Nephron progenitor cell (in vitro differentiated cells): Measurements from ENCODE around the gene RBP3.

Source experiments
- DNase-seq: peaks from one replicate; pipeline ENCODE4 v3.0.0; 2021
- H3K27ac Mint-ChIP-seq: 2 replicates; pipeline ENCODE4 v1.8.0; 2021; ENCODE audit warnings: mild to moderate bottlenecking, moderate library complexity, mixed read lengths
- H3K27me3 Mint-ChIP-seq: 2 replicates; pipeline ENCODE4 v1.8.0; 2021; ENCODE audit warnings: mild to moderate bottlenecking, low read depth, mixed read lengths; ENCODE audit not compliant: poor library complexity
- H3K36me3 Mint-ChIP-seq: 2 replicates; pipeline ENCODE4 v1.8.0; 2021; ENCODE audit warnings: low read depth, mixed read lengths
- H3K4me1 Mint-ChIP-seq: 2 replicates; pipeline ENCODE4 v1.8.0; 2021; ENCODE audit warnings: mixed read lengths
- H3K4me3 Mint-ChIP-seq: 2 replicates; pipeline ENCODE4 v1.8.0; 2021; ENCODE audit warnings: mild to moderate bottlenecking, moderate library complexity, mixed read lengths
- H3K9me3 Mint-ChIP-seq: 2 replicates; pipeline ENCODE4 v1.8.0; 2021; ENCODE audit warnings: mild to moderate bottlenecking, moderate library complexity, mixed read lengths
- TF ChIP-seq, protein P1 (sequence below): fragments of 200-600 bp; sonication (generic); IDR thresholded peaks from 2 replicates; pipeline ENCODE4 v1.5.0; 2021; ENCODE audit warnings: antibody characterized with exemption

Gene RBP3

DNA sequence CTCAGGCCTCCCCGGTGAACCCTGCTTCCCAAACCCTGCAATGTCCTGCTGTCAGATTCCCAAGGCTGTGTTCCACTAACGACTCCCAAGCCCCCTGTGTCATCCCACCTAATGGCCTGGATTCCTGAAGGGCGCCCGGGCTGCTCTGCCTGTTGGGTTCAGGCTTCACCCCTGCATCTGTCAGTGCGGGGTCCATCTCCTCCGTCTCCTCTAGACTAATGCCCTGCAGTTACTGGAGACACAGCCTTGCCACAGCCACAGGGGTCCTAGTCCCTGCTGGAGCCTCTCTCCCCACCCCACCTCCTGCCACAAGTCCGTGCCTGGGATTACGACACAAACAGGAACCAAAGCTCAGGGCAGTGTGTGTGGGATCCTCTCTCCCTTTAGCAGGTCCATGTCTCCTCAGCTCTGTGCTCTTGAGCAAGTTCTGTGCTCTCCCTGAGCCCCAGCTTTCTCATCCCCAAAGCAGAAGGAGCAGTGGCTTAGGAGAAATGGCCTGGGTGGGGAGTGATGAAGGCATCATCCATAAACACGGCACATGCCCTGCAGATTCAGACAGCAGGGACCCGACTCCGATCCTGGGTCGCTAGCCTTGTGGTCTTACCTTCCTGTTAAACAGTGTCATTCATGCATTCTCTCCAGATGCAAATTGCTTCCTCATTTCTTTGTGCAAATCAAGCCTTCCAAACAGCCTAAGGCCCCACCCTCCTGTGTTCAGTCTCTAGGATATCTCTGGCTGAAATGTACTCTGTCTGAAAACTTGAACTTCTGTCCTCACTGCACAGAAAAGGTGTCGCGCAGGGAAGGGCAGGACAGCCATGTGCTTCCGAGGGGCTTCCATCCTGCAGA lies 8.2 kb upstream of the RBP3 start:
- no peak overlapping the region for H3K4me3 Mint-ChIP-seq
- no peak overlapping the region for H3K27ac Mint-ChIP-seq
- no peaks in the 10 kb centered on the region for H3K9me3 Mint-ChIP-seq
- peaks cover 19% of the 10 kb centered on the region for H3K27me3 Mint-ChIP-seq
- no peak for DNase-seq
- TF ChIP-seq, protein P1, sequence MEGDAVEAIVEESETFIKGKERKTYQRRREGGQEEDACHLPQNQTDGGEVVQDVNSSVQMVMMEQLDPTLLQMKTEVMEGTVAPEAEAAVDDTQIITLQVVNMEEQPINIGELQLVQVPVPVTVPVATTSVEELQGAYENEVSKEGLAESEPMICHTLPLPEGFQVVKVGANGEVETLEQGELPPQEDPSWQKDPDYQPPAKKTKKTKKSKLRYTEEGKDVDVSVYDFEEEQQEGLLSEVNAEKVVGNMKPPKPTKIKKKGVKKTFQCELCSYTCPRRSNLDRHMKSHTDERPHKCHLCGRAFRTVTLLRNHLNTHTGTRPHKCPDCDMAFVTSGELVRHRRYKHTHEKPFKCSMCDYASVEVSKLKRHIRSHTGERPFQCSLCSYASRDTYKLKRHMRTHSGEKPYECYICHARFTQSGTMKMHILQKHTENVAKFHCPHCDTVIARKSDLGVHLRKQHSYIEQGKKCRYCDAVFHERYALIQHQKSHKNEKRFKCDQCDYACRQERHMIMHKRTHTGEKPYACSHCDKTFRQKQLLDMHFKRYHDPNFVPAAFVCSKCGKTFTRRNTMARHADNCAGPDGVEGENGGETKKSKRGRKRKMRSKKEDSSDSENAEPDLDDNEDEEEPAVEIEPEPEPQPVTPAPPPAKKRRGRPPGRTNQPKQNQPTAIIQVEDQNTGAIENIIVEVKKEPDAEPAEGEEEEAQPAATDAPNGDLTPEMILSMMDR, result no peak
- no peaks in the 10 kb centered on the region for H3K36me3 Mint-ChIP-seq
- no peaks in the 10 kb centered on the region for H3K4me1 Mint-ChIP-seq

DNA sequence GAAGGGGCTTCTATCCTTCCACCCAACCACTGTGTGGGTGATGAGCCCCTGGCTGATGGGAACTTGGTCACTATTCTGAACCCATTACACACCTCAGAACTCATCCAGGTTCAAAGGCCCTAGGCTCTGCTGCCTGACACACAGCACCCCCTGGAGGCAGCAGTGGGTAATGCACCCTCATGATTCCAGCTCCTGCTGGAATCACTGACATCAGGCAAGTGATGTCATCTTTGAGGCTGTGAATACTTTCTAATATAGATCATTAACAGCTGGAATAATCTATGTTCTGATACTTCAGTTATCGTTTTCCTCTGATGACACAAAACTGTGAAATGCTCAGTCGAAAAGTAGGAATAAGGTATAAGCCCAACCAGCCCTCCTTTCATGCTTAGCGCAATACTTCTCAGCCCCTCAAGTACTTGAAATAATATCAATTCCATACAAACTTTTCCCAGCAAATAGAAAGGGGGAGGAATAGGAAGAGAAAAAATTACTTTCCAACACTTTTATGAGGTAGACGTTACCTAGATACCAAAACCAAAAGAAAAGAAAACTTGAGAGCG lies 7.5 kb upstream of the RBP3 start:
- Mint-ChIP-seq H3K36me3 (no peaks in the 10 kb centered on the region), H3K9me3 (no peaks in the 10 kb centered on the region), H3K4me1 (no peaks in the 10 kb centered on the region), H3K4me3 (no peak overlapping the region), H3K27me3 (peaks cover 14% of the 10 kb centered on the region), H3K27ac (no peak overlapping the region)
- TF ChIP-seq, protein P1, result peak; percentile 97
- DNase-seq, result peak; percentile 83

DNA sequence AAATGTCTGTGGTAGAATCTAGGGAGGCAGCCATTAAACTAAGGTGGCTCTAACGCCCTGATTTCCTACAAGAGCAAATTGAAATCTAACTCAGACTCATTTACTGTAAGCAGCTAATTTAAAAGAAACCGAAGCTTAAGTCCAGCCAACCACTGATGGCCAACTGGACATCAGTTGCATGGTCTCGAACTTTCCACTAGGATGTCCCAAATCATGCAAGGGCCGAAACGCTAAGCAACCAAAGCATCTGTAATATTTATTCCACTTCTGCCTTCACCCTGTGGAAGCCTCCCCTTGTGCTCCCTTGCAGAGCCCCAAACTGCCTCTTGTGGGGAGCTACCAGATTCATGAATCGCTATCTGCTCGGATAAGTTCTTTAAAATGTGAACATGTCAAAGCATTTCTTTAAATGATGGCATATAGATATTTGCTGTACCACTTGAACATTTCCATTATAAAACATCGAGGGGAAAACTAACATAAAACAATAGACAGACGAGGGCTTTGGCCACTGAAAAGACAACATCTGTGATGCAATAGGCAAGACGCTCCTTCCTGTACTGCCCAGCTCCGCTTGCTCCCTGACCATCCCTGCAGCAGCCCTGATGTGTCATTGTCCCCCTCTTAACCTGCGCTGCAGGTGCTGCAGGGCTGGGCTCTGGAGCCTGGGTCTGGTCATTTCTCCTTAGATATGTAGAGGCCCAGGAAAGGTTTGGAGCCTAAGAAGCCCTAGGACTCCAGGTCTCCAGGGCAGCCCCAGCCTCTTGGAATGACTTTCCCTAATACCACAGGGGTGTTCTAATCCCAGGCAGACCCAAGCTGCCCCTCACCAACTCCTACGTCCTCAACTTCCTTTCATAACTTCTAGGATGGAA lies 2.9 kb upstream of the RBP3 start:
- H3K27ac Mint-ChIP-seq, result no peak overlapping the region

DNA sequence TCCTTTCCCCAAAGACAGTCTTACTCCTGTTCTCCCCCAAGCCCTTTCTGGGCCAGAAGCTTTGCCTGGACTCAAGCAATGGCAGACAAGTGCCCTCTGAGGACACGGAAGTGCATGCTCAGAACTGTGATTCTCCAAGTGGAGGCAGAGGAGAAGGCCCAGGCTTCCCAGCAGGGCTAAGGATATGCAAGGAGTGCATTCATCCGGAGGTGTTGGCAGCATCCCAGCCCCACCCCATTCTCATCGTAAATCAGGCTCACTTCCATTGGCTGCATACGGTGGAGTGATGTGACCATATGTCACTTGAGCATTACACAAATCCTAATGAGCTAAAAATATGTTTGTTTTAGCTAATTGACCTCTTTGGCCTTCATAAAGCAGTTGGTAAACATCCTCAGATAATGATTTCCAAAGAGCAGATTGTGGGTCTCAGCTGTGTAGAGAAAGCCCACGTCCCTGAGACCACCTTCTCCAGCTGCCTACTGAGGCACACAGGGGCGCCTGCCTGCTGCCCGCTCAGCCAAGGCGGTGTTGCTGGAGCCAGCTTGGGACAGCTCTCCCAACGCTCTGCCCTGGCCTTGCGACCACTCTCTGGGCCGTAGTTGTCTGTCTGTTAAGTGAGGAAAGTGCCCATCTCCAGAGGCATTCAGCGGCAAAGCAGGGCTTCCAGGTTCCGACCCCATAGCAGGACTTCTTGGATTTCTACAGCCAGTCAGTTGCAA lies 1.4 kb upstream of the RBP3 start:
- TF ChIP-seq, protein P1, result no peak
- Mint-ChIP-seq H3K4me3 (no peak overlapping the region), H3K36me3 (no peaks in the 10 kb centered on the region), H3K4me1 (peaks cover 9% of the 10 kb centered on the region), H3K9me3 (no peaks in the 10 kb centered on the region), H3K27ac (no peak overlapping the region), H3K27me3 (no peaks in the 10 kb centered on the region)
- DNase-seq, result no peak

More for the DNA sequence above, 2.9 kb upstream of the RBP3 start:
- H3K9me3 Mint-ChIP-seq, result no peaks in the 10 kb centered on the region
- peaks cover 1% of the 10 kb centered on the region for H3K27me3 Mint-ChIP-seq
- TF ChIP-seq, protein P1, result no peak
- no peak overlapping the region for H3K4me3 Mint-ChIP-seq
- no peak for DNase-seq
- peaks cover 9% of the 10 kb centered on the region for H3K4me1 Mint-ChIP-seq
- H3K36me3 Mint-ChIP-seq, result no peaks in the 10 kb centered on the region

DNA sequence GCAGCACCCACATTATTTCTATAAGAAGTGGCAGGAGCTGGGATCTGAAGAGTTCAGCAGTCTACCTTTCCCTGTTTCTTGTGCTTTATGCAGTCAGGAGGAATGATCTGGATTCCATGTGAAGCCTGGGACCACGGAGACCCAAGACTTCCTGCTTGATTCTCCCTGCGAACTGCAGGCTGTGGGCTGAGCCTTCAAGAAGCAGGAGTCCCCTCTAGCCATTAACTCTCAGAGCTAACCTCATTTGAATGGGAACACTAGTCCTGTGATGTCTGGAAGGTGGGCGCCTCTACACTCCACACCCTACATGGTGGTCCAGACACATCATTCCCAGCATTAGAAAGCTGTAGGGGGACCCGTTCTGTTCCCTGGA lies 874 bp upstream of the RBP3 start:
- TF ChIP-seq, protein P1, result no peak
- no peak for DNase-seq
- H3K4me1 Mint-ChIP-seq, result peaks cover 9% of the 10 kb centered on the region
- H3K36me3 Mint-ChIP-seq, result no peaks in the 10 kb centered on the region
- no peaks in the 10 kb centered on the region for H3K9me3 Mint-ChIP-seq
- H3K4me3 Mint-ChIP-seq, result no peak overlapping the region
- H3K27me3 Mint-ChIP-seq, result no peaks in the 10 kb centered on the region
- no peak overlapping the region for H3K27ac Mint-ChIP-seq
